Stimulated activated CD8-positive, alpha-beta memory T cell treated with anti-CD3 and anti-CD28 coated beads, Interleukin-7, amount 100 ng/mL, for 1 hour (primary cell): Measurements from ENCODE around the gene AJM1.
A peak's percentile ranks its signal among the peaks of the same experiment; 100 is the strongest.

Source experiments
- DNase-seq, 2 donors: peaks; one replicate each; pipeline ENCODE4 v3.0.0-alpha.2; 2020; ENCODE audit warnings: low read depth in 2 of 2

Gene AJM1

GRCh38 chr9:136844761-136845464, 2.6 kb downstream of the AJM1 start:
- DNase-seq, result no peak

GRCh38 chr9:136845465-136846260, 3.4 kb downstream of the AJM1 start:
- no peak for DNase-seq

- no peak for DNase-seq
These were observed 4.3 kb downstream of the AJM1 start for GRCh38 chr9:136846376-136847087.

GRCh38 chr9:136847088-136847825, 5.0 kb downstream of the AJM1 start:
- no peak for DNase-seq

GRCh38 chr9:136847826-136848392, 5.6 kb downstream of the AJM1 start:
- DNase-seq, result peak in 1 of 2 donors; percentile 44

- DNase-seq, result no peak
These were observed 6.2 kb downstream of the AJM1 start for GRCh38 chr9:136848393-136849037.

- DNase-seq, result peak; percentile 87 to 88
These were observed 7.0 kb downstream of the AJM1 start, which contains the start of gene PHPT1 for GRCh38 chr9:136849038-136849959. PHPT1 (plus strand) TSS chr9:136849409; CDS start chr9:136849431, 22 bp downstream.

- no peak for DNase-seq
These were observed 7.9 kb downstream of the AJM1 start for GRCh38 chr9:136849960-136850865.

- no peak for DNase-seq
These were observed 8.8 kb downstream of the AJM1 start for GRCh38 chr9:136850866-136851775.

GRCh38 chr9:136851941-136852663, 9.8 kb downstream of the AJM1 start, which contains the start of gene MAMDC4:
MAMDC4 (plus strand) TSS chr9:136852346; CDS start chr9:136852417, 71 bp downstream.
- DNase-seq, result no peak

GRCh38 chr9:136852664-136853595, 10.7 kb downstream of the AJM1 start:
- no peak for DNase-seq

GRCh38 chr9:136853596-136854112, 11.4 kb downstream of the AJM1 start:
- DNase-seq, result no peak

GRCh38 chr9:136854113-136854841, 12.0 kb downstream of the AJM1 start:
- DNase-seq, result no peak

- no peak for DNase-seq
These were observed 12.7 kb downstream of the AJM1 start for GRCh38 chr9:136854842-136855460.
